HG03460 (cell line): ENCODE data around the gene PRKAA1.

Experiments
- ATAC-seq: cut with Tn5 transposase; IDR thresholded peaks from one replicate; pipeline ENCODE4 v1.9.1; 2021; ENCODE audit not compliant: unreplicated experiment

PRKAA1 gene

DNA sequence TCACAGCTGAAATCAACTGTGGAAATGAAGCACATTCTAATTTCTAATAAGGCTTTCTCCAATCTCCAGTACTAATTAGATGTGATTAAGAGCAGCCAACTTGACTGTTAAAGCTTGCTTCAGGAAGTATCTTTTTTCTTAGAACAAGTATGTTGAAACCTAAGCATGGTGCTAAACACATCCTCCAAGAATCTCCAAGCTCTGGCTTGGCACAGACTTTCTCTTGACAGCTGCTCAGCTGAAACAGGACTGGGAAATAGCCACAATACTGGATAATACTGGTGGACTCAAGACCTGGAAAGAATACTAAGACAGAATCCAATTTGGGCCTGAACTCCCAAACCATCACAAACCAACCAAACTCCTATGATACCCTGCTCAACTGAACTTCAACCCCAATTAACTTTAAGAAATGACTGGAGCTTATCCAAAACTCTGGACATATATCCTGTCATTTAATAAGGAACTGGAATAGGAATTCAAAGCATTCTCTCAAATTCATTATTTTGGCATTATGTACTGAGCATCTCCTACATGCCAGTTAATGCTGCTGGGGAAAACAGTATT, 16.2 kb downstream of the PRKAA1 start:
- ATAC-seq: no peak

DNA sequence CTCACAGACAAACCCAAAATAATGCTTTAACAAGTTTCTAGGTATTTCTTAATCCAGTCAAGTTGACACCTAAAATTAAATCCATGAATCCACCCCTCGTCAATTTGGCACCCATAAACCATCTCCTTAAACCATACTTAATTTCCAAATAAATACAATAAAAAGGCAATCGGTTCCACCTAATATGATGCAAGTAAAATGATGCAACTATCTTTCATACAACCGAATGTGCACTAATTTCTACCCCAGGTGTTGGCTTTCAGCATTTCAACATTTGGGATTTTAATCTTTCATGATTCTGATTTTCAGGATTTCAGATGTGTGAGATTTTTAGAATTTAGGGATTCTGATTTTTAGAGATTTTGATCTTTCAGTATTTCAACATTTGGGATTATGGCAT, 17.3 kb downstream of the PRKAA1 start:
- no peak for ATAC-seq

DNA sequence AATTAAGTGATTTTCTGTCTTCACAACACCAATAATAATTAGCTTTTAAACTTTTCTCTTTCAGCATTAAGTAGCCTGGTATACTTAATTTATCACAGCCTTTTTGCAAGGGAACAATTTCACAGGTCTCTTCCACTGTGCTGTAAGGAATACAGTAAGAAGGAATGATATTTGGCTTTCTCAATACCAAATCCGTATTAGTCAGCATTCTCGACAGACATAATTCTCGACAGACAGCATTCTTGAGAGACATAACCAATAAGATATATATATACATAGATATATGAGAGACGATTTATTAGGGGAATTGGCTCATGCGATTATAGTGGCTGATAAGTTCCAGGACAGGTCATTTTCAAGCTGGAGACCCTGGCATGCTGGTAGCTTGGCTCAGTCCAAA, 18.0 kb downstream of the PRKAA1 start:
- no peak for ATAC-seq

DNA sequence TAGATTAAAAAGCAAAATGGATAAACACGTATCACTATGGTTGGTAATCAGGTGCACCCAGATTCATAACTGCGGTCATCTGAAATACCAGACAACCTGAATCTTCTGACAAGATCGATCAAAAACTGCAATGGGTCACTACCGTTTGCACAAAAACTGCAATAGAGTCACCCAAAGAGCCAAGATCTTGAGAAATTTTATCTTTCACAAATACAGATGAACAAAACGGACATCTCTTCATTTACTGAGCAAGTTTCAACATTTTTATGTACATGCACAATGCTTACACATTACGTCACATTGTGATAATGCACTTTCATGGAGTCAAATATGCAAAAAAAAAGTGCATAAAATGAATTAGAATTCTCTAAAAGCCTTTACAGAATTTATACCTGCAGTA, 18.6 kb downstream of the PRKAA1 start:
- ATAC-seq: no peak

- no peak for ATAC-seq
Observed at GRCh38 chr5:40778133-40778532, 20.0 kb downstream of the PRKAA1 start.

GRCh38 chr5:40776658-40776977, 21.6 kb downstream of the PRKAA1 start:
- no peak for ATAC-seq

DNA sequence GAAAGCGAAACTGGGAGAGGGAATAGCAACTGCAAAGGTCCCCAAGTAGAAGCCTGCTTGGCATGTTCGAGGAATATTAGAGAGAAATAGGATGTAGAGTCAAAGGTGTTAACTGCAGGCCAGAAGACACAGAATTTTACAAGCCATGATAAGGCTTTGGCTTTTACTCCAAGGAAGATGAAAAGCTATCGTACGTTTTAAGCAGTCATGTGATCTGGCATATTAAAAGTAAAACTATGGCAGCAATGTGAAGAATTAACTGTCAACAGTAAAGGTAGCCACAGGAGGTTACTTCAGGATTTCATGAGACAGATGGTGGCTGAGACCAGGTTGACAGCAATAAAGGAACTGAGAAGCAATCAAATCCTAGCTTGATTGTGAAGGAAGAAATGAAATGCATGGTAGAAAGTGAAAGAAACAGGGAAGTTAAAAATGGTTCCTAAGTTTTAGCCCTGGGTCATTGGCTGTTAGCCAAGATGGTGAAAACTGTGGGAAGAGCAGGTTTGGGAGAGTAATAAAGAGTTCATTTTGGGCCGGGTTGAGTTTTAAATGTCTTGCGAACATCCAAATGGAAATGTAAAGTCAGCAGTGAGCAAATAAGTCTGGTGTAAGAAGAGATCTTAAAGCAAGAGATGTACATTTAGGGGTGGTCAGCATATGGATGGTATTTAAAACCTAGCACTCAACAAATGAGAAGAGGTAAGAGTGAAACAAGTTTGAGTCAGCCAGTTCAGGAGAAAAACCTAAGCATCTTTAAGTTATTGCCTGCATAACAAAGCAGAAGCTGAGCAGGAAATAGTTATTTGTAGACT, 22.1 kb downstream of the PRKAA1 start:
- no peak for ATAC-seq

DNA sequence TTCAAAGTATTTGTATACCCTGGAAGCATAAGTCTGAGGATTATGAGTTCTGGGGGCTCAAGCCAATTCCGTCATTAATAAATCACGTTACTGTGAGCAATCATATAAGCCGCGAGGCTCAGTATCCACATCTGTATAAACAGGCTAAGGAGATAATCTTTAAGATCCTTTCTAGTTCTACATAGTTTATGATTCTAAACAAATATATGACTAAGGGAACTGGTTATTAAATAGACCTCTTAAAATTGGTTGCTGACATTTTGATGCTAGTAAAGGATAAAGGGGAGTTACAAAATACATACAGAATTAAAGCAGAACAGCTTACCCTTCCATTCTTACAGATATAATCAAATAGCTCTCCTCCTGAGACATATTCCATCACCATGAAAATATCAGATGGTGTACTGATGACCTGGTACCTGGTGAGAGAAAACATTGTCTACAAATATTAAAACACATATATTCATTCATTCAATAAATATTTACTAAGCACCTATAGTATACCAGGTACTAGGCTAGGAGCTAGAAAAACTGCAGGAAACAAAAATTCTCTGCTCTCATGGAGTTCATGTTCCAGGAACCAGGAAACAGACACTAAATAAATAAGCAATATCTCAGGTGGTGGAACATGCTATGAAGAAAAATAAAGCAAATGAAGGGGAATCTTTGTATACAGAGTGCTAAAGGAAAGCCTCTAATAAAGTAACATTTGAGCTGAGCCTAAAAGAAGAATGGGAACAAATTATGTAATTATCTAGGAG, 22.9 kb downstream of the PRKAA1 start:
- ATAC-seq: no peak

DNA sequence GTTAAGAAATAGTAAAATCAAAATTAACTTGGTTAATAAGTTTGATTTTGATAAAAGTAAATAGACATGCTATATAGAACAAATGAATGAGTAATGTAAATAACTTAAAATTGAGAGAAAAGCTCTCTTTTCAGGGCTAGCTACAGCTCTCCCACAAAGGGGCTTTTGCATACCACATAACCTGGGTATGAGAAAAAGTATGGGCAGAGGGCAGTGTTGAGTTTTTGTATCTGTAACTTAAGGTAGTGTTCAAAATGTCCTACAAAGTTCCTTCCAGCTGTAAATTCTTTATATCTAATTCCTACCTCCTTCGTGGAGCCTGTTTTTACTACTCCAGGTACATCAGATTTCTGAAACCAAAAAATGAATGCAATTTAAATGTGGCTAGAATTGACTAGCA, 23.6 kb downstream of the PRKAA1 start:
- no peak for ATAC-seq

DNA sequence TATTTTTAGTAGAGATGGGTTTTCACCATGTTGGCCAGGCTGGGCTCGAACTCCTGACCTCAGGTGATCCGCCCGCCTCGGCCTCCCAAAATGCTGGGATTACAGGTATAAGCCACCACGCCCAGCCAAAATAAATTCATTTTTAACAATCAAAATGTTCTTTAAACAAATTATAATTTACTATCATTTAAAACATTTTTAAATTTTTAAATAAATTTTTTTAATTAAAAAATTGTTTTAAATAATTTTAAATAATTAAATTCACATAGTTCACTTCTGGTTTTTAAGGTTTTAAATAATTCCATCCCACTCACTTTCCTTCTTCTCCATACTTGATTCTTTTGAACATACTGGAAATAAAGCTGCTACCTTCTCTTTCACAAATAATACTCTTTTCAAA, 27.4 kb downstream of the PRKAA1 start:
- no peak for ATAC-seq

GRCh38 chr5:40762705-40763104, 35.5 kb downstream of the PRKAA1 start:
- no peak for ATAC-seq

DNA sequence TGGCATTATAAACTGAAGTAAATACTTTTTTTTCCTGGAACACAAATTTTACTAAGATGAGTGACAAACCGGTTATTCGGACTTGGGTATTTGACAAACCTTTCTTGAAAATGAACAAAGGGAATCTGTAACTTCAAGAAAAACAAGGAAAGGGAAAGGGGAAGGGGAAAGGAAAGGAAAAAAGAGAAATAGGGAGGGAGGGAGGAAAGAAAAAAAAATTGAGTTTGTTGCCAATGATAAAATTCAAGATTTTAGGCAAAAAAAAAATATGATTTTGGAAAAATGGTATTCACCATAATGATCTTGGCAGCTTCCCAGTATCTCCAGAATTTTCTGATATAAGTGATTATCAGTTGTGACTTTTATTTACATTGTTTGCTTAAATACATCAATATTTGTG, 40.8 kb downstream of the PRKAA1 start:
- no peak for ATAC-seq

GRCh38 chr5:40755407-40756365, 42.5 kb downstream of the PRKAA1 start, which contains the start of gene TTC33:
Gene TTC33 (minus strand): TSS chr5:40755961. CDS start chr5:40747018, 8,943 bp downstream.
- ATAC-seq: peak; percentile 88

GRCh38 chr5:40755093-40755406, 43.1 kb downstream of the PRKAA1 start:
- peak; percentile 83 for ATAC-seq

DNA sequence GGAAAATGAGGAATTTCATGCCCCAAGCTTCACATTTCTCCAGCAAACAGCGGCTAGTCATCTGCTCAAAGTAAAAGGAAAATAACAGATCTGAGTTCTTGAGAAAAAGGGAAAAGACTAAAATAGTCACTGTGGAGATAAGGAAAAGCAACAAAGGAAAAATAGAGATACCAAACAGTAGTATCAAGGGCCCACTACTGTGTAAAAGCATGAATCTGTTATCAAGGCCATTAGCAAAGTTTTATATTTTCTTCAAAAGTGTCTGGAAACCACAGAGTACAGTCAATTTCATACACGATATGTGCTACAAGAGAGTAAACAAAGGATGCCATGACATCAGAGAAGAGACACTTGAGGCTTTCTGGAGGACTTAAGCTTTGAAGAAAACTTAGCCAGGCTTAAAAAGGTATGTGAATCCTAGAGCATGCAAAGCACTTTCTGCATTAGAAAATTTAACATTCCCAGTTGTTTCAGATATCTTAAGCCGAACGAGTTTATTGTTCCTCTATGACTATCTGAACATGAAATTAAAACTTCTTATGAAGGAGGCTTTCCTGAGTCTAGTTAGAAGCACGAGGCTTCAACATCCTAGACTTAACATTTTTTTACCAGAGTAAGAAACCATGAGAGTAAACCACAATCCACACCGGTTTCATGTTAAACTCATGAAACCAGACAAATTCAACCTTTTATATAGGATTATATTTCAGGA, 43.6 kb downstream of the PRKAA1 start:
- ATAC-seq: peak; percentile 12

- ATAC-seq: no peak
Observed at GRCh38 chr5:40746703-40747102, 51.5 kb downstream of the PRKAA1 start.

DNA sequence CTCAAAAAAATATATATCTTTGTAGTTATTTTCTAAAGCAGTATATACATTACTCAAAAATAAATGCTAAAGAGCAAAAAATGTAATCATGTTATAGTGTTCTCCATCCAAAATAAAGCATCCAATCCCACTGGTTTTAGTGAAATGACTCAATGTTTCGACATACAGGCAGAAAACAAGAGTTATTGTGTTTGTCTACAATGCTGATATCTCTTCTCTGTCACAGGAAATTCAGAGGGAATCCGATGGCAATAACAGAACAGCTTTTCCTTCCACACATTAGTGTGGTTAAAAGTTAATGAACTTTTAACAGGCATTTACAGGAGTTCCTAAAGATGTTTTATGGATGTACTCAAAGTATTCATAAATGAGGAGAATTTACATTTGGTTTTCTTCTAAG, 54.4 kb downstream of the PRKAA1 start:
- no peak for ATAC-seq

DNA sequence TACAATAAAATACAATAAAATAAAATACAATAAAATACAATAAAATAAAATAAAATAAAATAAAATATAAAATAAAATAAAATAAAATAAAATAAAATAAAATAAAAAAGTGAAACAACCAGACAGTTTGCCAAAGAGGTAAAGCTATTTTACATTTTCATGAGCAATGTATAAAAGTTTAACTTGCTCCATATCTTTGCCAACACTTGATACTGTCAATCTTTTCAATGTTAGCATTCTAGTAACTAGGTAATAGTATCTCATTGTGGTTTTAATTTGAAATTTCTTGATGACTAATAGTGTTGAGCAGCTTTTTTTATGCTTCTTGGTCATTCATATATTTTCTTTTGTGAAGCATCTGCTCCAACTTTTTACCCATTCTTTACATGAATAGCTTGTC, 59.7 kb downstream of the PRKAA1 start:
- ATAC-seq: no peak

GRCh38 chr5:40736103-40736875, 61.9 kb downstream of the PRKAA1 start:
- no peak for ATAC-seq

GRCh38 chr5:40735609-40736008, 62.6 kb downstream of the PRKAA1 start:
- no peak for ATAC-seq
